Astrocyte (in vitro differentiated cells and primary cell): Measurements from ENCODE around the gene C12orf43. TPM values are rescaled to one million over a fixed set of nuclear protein-coding genes. Genes with fewer than 3 reads are reported as not detected.

Source experiments
- DNase-seq: peaks from one replicate; pipeline ENCODE4 v3.0.0-alpha.2; 2010; ENCODE audit warnings: low read depth
- FAIRE-seq: peaks from 2 replicates; lab custom pipeline; 2011; peaks lifted over from hg19 to GRCh38; lab: Jason Lieb, UNC
- H2AFZ ChIP-seq: 2 replicates; pipeline ENCODE4 v1.6.0; 2012; ENCODE audit warnings: low read depth, low read length, inconsistent platforms
- H3K27ac ChIP-seq: 2 replicates; pipeline ENCODE4 v1.5.1; 2011; ENCODE audit warnings: low read depth, low read length, inconsistent platforms
- H3K27me3 ChIP-seq: 2 replicates; pipeline ENCODE4 v1.6.0; 2011; ENCODE audit warnings: low read length, inconsistent platforms; ENCODE audit not compliant: insufficient read depth
- H3K36me3 ChIP-seq: 2 replicates; pipeline ENCODE4 v1.5.1; 2011; ENCODE audit warnings: low read length, inconsistent platforms; ENCODE audit not compliant: insufficient read depth
- H3K4me1 ChIP-seq: 2 replicates; pipeline ENCODE4 v1.5.1; 2011; ENCODE audit warnings: low read length, inconsistent platforms; ENCODE audit not compliant: insufficient read depth
- H3K4me2 ChIP-seq: 2 replicates; pipeline ENCODE4 v1.6.0; 2012; ENCODE audit warnings: low read length, inconsistent platforms
- H3K4me3 ChIP-seq: 2 replicates; pipeline ENCODE4 v1.5.1; 2011; ENCODE audit warnings: low read depth, mild to moderate bottlenecking, low read length, inconsistent platforms; ENCODE audit not compliant: insufficient read depth
- H3K79me2 ChIP-seq: 2 replicates; pipeline ENCODE4 v1.6.0; 2012; ENCODE audit warnings: mild to moderate bottlenecking, low read length, inconsistent platforms; ENCODE audit not compliant: insufficient read depth
- H3K9ac ChIP-seq: 2 replicates; pipeline ENCODE4 v1.6.0; 2012; ENCODE audit warnings: mild to moderate bottlenecking, low read length, inconsistent platforms
- H3K9me3 ChIP-seq: 2 replicates; pipeline ENCODE4 v1.5.1; 2012; ENCODE audit warnings: low read depth, mild to moderate bottlenecking, low read length, inconsistent platforms; ENCODE audit not compliant: insufficient read depth
- H4K20me1 ChIP-seq: 2 replicates; pipeline ENCODE4 v1.6.0; 2012; ENCODE audit warnings: low read length, inconsistent platforms; ENCODE audit not compliant: insufficient read depth
- H3K27ac Mint-ChIP-seq: one replicate; pipeline ENCODE4 v1.8.0; 2021; ENCODE audit warnings: mild to moderate bottlenecking, mixed read lengths; ENCODE audit not compliant: unreplicated experiment
- H3K27me3 Mint-ChIP-seq: one replicate; pipeline ENCODE4 v1.8.0; 2021; ENCODE audit warnings: low read depth, mixed read lengths; ENCODE audit not compliant: unreplicated experiment
- H3K36me3 Mint-ChIP-seq: one replicate; pipeline ENCODE4 v1.8.0; 2021; ENCODE audit warnings: low read depth, mixed read lengths; ENCODE audit not compliant: unreplicated experiment
- H3K4me1 Mint-ChIP-seq: one replicate; pipeline ENCODE4 v1.8.0; 2021; ENCODE audit warnings: low read depth, mixed read lengths; ENCODE audit not compliant: unreplicated experiment
- H3K4me3 Mint-ChIP-seq: one replicate; pipeline ENCODE4 v1.8.0; 2021; ENCODE audit warnings: mild to moderate bottlenecking, moderate library complexity, mixed read lengths; ENCODE audit not compliant: unreplicated experiment
- H3K9me3 Mint-ChIP-seq: one replicate; pipeline ENCODE4 v1.8.0; 2021; ENCODE audit warnings: mild to moderate bottlenecking, mixed read lengths; ENCODE audit not compliant: unreplicated experiment
- EZH2 ChIP-seq: IDR thresholded peaks from 2 replicates; pipeline ENCODE4 v1.6.1; 2012; ENCODE audit warnings: mild to moderate bottlenecking, low read length, inconsistent platforms; ENCODE audit not compliant: insufficient read depth
- total RNA-seq: library from RNA; stranded (reverse); gene quantifications from 2 replicates; pipeline ENCODE4 v1.2.1, GENCODE V29; 2021
- TF ChIP-seq, protein P1 (sequence below): IDR thresholded peaks from 2 replicates; pipeline ENCODE4 v1.5.1; 2011; ENCODE audit warnings: low read depth, mild to moderate bottlenecking, inconsistent platforms, low read length, moderate library complexity; ENCODE audit not compliant: insufficient read depth

Gene C12orf43
- total RNA-seq, 1 donor from 2014 or later, result 16.2 TPM

DNA sequence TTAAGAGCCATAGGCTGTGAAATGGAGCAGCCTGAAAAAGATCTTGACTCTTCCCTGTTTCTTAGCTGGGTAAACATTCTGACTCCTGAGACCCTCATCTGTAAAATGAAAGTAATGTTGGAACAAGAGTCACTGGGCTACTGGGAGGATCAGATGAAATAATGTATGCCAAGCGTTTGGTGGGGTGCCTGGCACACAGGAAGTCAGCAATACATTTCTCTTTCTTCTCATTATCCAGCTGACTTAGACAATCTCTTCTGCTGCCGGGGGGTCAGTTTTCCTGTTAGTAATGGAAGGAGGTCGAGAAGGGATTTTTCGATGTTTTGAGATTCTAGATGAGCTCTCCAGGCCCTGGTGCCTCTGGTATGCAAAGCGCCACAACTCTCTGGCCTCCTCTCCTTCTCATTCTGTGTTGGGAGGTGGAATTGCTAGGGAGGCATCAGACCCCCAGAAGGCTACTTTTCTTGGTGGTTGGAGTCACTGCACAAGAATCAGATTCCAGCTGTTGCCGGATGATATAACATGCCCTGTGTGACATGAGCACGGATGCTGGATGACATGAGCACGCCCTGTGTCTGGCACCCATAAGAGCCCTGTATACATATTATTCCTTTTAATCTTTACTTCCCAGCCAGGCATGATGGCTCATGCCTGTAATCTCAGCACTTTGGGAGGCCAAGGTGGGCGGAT, 18.5 kb upstream of the C12orf43 start:
- H3K9me3 ChIP-seq, result no peaks in the 10 kb centered on the region
- H4K20me1 ChIP-seq, result no peaks in the 10 kb centered on the region
- H3K27me3 ChIP-seq, result no peaks in the 10 kb centered on the region
- Mint-ChIP-seq H3K27ac (peak overlapping the region; percentile 87), H3K36me3 (no peaks in the 10 kb centered on the region), H3K27me3 (peaks cover 5% of the 10 kb centered on the region), H3K9me3 (no peaks in the 10 kb centered on the region), H3K4me3 (no peak overlapping the region), H3K4me1 (peaks cover 16% of the 10 kb centered on the region)
- peaks cover 6% of the 10 kb centered on the region for H3K4me1 ChIP-seq
- H3K4me3 ChIP-seq, result no peak overlapping the region
- no peaks in the 10 kb centered on the region for H3K36me3 ChIP-seq
- no peak overlapping the region for H3K27ac ChIP-seq
- TF ChIP-seq, protein P1, sequence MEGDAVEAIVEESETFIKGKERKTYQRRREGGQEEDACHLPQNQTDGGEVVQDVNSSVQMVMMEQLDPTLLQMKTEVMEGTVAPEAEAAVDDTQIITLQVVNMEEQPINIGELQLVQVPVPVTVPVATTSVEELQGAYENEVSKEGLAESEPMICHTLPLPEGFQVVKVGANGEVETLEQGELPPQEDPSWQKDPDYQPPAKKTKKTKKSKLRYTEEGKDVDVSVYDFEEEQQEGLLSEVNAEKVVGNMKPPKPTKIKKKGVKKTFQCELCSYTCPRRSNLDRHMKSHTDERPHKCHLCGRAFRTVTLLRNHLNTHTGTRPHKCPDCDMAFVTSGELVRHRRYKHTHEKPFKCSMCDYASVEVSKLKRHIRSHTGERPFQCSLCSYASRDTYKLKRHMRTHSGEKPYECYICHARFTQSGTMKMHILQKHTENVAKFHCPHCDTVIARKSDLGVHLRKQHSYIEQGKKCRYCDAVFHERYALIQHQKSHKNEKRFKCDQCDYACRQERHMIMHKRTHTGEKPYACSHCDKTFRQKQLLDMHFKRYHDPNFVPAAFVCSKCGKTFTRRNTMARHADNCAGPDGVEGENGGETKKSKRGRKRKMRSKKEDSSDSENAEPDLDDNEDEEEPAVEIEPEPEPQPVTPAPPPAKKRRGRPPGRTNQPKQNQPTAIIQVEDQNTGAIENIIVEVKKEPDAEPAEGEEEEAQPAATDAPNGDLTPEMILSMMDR, result no peak
- no peak for TF ChIP-seq EZH2
- H3K9ac ChIP-seq, result no peak overlapping the region
- no peak overlapping the region for H3K4me2 ChIP-seq
- FAIRE-seq (no peak), DNase-seq (no peak)
- no peaks in the 10 kb centered on the region for H3K79me2 ChIP-seq
- no peak overlapping the region for H2AFZ ChIP-seq

DNA sequence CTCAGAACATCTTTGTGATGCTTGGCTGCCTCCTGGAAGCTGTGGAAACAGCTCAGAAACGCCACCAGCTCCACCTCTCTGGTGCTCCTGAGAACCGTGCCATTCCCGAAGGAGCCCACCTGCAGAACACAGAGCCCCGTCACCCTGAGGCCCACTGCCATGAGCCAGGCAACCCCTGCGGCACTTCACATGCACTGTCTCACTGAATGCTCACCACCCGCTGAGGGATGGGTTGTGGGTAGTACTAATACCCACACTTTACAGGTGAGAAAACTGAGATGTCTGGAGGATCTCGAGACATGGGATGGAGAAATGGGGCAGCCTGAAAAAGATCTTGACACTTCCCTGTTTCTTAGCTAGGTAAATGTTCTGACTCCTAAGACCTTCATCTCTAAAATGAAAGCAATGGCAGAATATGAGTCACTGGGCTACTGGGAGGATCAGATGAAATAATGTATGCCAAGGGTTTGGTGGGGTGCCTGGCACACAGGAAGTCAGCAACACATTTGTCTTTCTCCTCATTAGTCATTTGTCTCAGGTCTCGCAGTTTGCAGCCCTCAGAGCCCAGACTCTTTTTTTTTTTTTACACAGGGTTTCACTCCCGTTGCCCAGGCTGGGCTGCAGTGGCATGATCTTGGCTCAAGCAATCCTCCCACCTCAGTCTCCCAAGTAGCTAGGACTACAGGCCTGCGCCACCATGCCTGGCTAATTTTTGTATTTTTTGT, 17.5 kb upstream of the C12orf43 start:
- Mint-ChIP-seq H3K4me3 (peak overlapping the region; percentile 45), H3K27ac (no peak overlapping the region), H3K36me3 (no peaks in the 10 kb centered on the region), H3K9me3 (no peaks in the 10 kb centered on the region), H3K27me3 (peaks cover 3% of the 10 kb centered on the region), H3K4me1 (peaks cover 16% of the 10 kb centered on the region)
- Histone ChIP-seq H3K9ac (no peak overlapping the region), H3K27ac (no peak overlapping the region), H3K4me1 (peaks cover 6% of the 10 kb centered on the region), H4K20me1 (no peaks in the 10 kb centered on the region), H3K9me3 (no peaks in the 10 kb centered on the region), H3K4me3 (no peak overlapping the region), H3K27me3 (no peaks in the 10 kb centered on the region), H3K79me2 (no peaks in the 10 kb centered on the region), H2AFZ (peak overlapping the region; percentile 20), H3K36me3 (no peaks in the 10 kb centered on the region), H3K4me2 (peak overlapping the region; percentile 33)
- no peak for TF ChIP-seq EZH2
- TF ChIP-seq, protein P1, result no peak
- FAIRE-seq, result no peak
- DNase-seq, result peak; percentile 36
